K562 (cell line): ENCODE data around the gene BTG2. TPM values are rescaled to one million over a fixed set of nuclear protein-coding genes. Genes with fewer than 3 reads are reported as not detected.

Experiments used
- BRD9 ChIP-seq: fragments of 450-650 bp; IDR thresholded peaks from 2 replicates; pipeline ENCODE4 v1.6.1; 2018; ENCODE audit warnings: low read depth; ENCODE audit not compliant: partially characterized antibody
- ELF4 ChIP-seq: fragments of 450-650 bp; formaldehyde crosslinking; IDR thresholded peaks from 2 replicates; pipeline ENCODE4 v1.4.0; 2022; ENCODE audit warnings: missing genetic modification characterization
- FOXK2 ChIP-seq, 2 experiments: fragments of 450-650 bp; IDR thresholded peaks in 1 of 2; conservative IDR thresholded peaks in 1 of 2; 2 replicates each; pipeline ENCODE4 v1.6.1; 2016; ENCODE audit warnings: low read depth in 2 of 2, mild to moderate bottlenecking in 1 of 2
- MLLT1 ChIP-seq, 2 experiments: fragments of 450-650 bp; IDR thresholded peaks; 2 replicates each; pipeline ENCODE4 v1.6.1; 2016
- PHF20 ChIP-seq: fragments of 450-650 bp; IDR thresholded peaks from 2 replicates; pipeline ENCODE4 v1.6.1; 2018; ENCODE audit not compliant: partially characterized antibody
- ZBTB40 ChIP-seq, 2 experiments: fragments of 450-650 bp in 1 of 2; sonication (generic) in 1 of 2; formaldehyde crosslinking in 1 of 2; IDR thresholded peaks; 2 replicates each; pipeline versions ENCODE4 v1.7.1 to v1.9.0; 2016 to 2022; ENCODE audit warnings: inconsistent platforms in 1 of 2, mild to moderate bottlenecking in 1 of 2, missing genetic modification reagents in 1 of 2
- ZBTB9 ChIP-seq: fragments of 450-650 bp; formaldehyde crosslinking; IDR thresholded peaks from 2 replicates; pipeline ENCODE4 v1.4.0; 2020; ENCODE audit warnings: mild to moderate bottlenecking, moderate library complexity
- ZNF280B ChIP-seq: fragments of 250-450 bp; sonication (Bioruptor Pico); IDR thresholded peaks from 2 replicates; pipeline ENCODE4 v1.5.1; 2021; ENCODE audit warnings: mild to moderate bottlenecking
- ZNF79 ChIP-seq: fragments of 250-450 bp; sonication (Bioruptor Pico); IDR thresholded peaks from 2 replicates; pipeline ENCODE4 v1.4.0; 2020; ENCODE audit warnings: low read depth, mild to moderate bottlenecking, moderate library complexity
- polyA plus RNA-seq, 8 experiments: library from polyadenylated mRNA; depleted of rRNA in 4 of 8; stranded (reverse) in 5 of 8; unstranded in 3 of 8; fragments of >200 nt; fragmentation: Nextera tagmentation in 2 of 8; fragmentation: Illumina TruSeq in 1 of 8; extraction: Ambion mirVana in 2 of 8; extraction: Trizol in 1 of 8; gene quantifications; 2 replicates each; pipeline versions ENCODE4 v1.2.1 to v1.2.3, GENCODE V29; 2011 to 2014; ENCODE audit warnings: inconsistent platforms in 1 of 8, missing spikeins in 1 of 8
- total RNA-seq, 7 experiments: library from RNA; depleted of rRNA in 6 of 7; stranded (reverse); fragments of >200 nt in 6 of 7; fragmentation: Illumina TruSeq in 2 of 7; extraction: Trizol in 2 of 7; gene quantifications; 2 replicates each; pipeline versions ENCODE4 v1.2.1 to v1.2.3, GENCODE V29; 2011 to 2021; ENCODE audit warnings: low replicate concordance in 1 of 7

BTG2 gene
- total and polyA plus RNA-seq, 9 of the 15 experiments (the other 6 are each of a cell fraction or from before 2014, with no cell fraction given): 2.3 to 41.9 (median 8.7) TPM

- peak; percentile 65; the same call in 1 of the 2 replicates for TF ChIP-seq ZBTB9 (CRISPR knock-in tag)
- TF ChIP-seq ZBTB40 (IDR thresholded peaks at IDR 0.05): peak; percentile 57
- TF ChIP-seq ZBTB40 (CRISPR knock-in tag; IDR thresholded peaks at IDR 0.05): no peak
- TF ChIP-seq MLLT1 (IDR thresholded peaks at IDR 0.05): peak in 1 of 2 experiments; percentile 57; a peak in 2 of 4 replicates
- no peak for TF ChIP-seq PHF20
- TF ChIP-seq ELF4: no peak
- peak; percentile 37; a peak in 3 of 4 replicates for TF ChIP-seq FOXK2 (conservative IDR thresholded peaks at IDR 0.05 in 1 of 2, IDR thresholded peaks at IDR 0.05 in 1 of 2; ENCODE audit: low read depth in 2 of 2)
- no peak for TF ChIP-seq ZNF79 (CRISPR knock-in tag)
- TF ChIP-seq BRD9: no peak
- no peak for TF ChIP-seq ZNF280B (CRISPR knock-in tag)
Measured at GRCh38 chr1:203300441-203301330, 4.6 kb upstream of the BTG2 start (continued).
